Keratinocyte (primary cell): ENCODE results near the gene ARHGEF19. TPM values are rescaled to one million over a fixed set of nuclear protein-coding genes. Genes with fewer than 3 reads are reported as not detected.

Source experiments
- DNase-seq: peaks from one replicate; pipeline ENCODE4 v3.0.0-alpha.2; 2011; ENCODE audit warnings: low read depth, missing footprints, low spot score
- FAIRE-seq: peaks from 2 replicates; lab custom pipeline; 2011; peaks lifted over from hg19 to GRCh38; lab: Jason Lieb, UNC
- H2AFZ ChIP-seq: 2 replicates; pipeline ENCODE4 v1.6.0; 2012; ENCODE audit warnings: low read length, control low read depth, inconsistent platforms; ENCODE audit not compliant: control insufficient read depth
- H3K27ac ChIP-seq: 2 replicates; pipeline ENCODE4 v1.5.1; 2011; ENCODE audit warnings: low read length; ENCODE audit not compliant: control insufficient read depth, insufficient read depth
- H3K27me3 ChIP-seq: 3 replicates; pipeline ENCODE4 v1.6.0; 2011; ENCODE audit warnings: low read length; ENCODE audit not compliant: control insufficient read depth, insufficient read depth; ENCODE audit errors: extremely low read depth
- H3K36me3 ChIP-seq, 2 experiments: 2 replicates in 1 of 2; 3 replicates in 1 of 2; pipeline ENCODE4 v1.5.1; 2011; ENCODE audit warnings: low read length in 2 of 2, mild to moderate bottlenecking in 1 of 2; ENCODE audit not compliant: control insufficient read depth in 2 of 2, insufficient read depth in 2 of 2; ENCODE audit errors: extremely low read depth in 1 of 2
- H3K4me1 ChIP-seq: 3 replicates; pipeline ENCODE4 v1.5.1; 2011; ENCODE audit warnings: low read length; ENCODE audit not compliant: control insufficient read depth, insufficient read depth; ENCODE audit errors: extremely low read depth
- H3K4me2 ChIP-seq: 3 replicates; pipeline ENCODE4 v1.6.0; 2011; ENCODE audit warnings: low read depth, low read length; ENCODE audit not compliant: control insufficient read depth, insufficient read depth; ENCODE audit errors: extremely low read depth
- H3K4me3 ChIP-seq, 3 experiments: fragments of 200-600 bp in 1 of 3; sonication (generic) in 1 of 3; 2 replicates in 2 of 3; 3 replicates in 1 of 3; pipeline ENCODE4 v1.5.1; 2011 to 2016; ENCODE audit warnings: low read length in 3 of 3, mild to moderate bottlenecking in 3 of 3, control low read depth in 2 of 3, inconsistent platforms in 1 of 3, low read depth in 1 of 3, mixed read lengths in 1 of 3, mixed run types in 1 of 3, moderate library complexity in 1 of 3; ENCODE audit not compliant: control insufficient read depth in 2 of 3, insufficient read depth in 2 of 3; ENCODE audit errors: extremely low read depth in 1 of 3
- H3K79me2 ChIP-seq: 2 replicates; pipeline ENCODE4 v1.6.0; 2012; ENCODE audit warnings: low read length; ENCODE audit not compliant: control insufficient read depth, insufficient read depth
- H3K9ac ChIP-seq: 3 replicates; pipeline ENCODE4 v1.6.0; 2011; ENCODE audit warnings: low read length; ENCODE audit not compliant: control insufficient read depth, insufficient read depth; ENCODE audit errors: extremely low read depth
- H3K9me1 ChIP-seq: 3 replicates; pipeline ENCODE4 v1.6.0; 2011; ENCODE audit warnings: low read length; ENCODE audit not compliant: control insufficient read depth, insufficient read depth; ENCODE audit errors: extremely low read depth
- H3K9me3 ChIP-seq: 2 replicates; pipeline ENCODE4 v1.5.1; 2012; ENCODE audit warnings: low read depth, low read length; ENCODE audit not compliant: control insufficient read depth
- H4K20me1 ChIP-seq: 3 replicates; pipeline ENCODE4 v1.6.0; 2011; ENCODE audit warnings: low read length; ENCODE audit not compliant: control insufficient read depth, insufficient read depth; ENCODE audit errors: extremely low read depth
- CTCF ChIP-seq, 3 experiments: IDR thresholded peaks in 1 of 3; conservative IDR thresholded peaks in 1 of 3; optimal IDR thresholded peaks in 1 of 3; 2 replicates in 2 of 3; 3 replicates in 1 of 3; pipeline versions ENCODE3 to v1.5.1; 2011; ENCODE audit warnings: low read length in 3 of 3, mild to moderate bottlenecking in 3 of 3, moderate library complexity in 2 of 3, control low read depth in 1 of 3, inconsistent platforms in 1 of 3; ENCODE audit not compliant: insufficient read depth in 2 of 3; ENCODE audit errors: extremely low read depth in 1 of 3
- EZH2 ChIP-seq: IDR thresholded peaks from one replicate; pipeline ENCODE4 v1.6.1; 2012; ENCODE audit warnings: inconsistent platforms, mild to moderate bottlenecking, low read length, moderate library complexity
- dilution Hi-C: fragments of 300-500 bp; cut with MboI; formaldehyde crosslinking; loops from one replicate; pipeline ENCODE4 v1.7.0; 2020; ENCODE audit warnings: low sequenced_read_pairs; ENCODE audit not compliant: extremely low pct_ligation_motif_present
- polyA plus RNA-seq, 5 experiments: library from polyadenylated mRNA; depleted of rRNA in 3 of 5; stranded (reverse) in 3 of 5; stranded (forward) in 1 of 5; unstranded in 1 of 5; fragments of >200 nt; gene quantifications; 1 replicate in 1 of 5; 2 replicates in 3 of 5; 3 replicates in 1 of 5; pipeline versions ENCODE4 v1.2.1 to v1.2.3, GENCODE V29; 2011 to 2012; ENCODE audit warnings: missing spikeins in 2 of 5, low read depth in 1 of 5, low replicate concordance in 1 of 5

ARHGEF19 gene
- polyA plus RNA-seq, 1 donor (not counting 4 experiments of a cell fraction or from before 2014, with no cell fraction given), result 5.0 TPM

GRCh38 chr1:16203550-16203949 is 8.9 kb downstream of the ARHGEF19 start:
- H3K36me3 ChIP-seq, result peaks cover 3 to 7% of the 10 kb centered on the region in 2 experiments
- dilution Hi-C loops, result no loop called here
- DNase-seq, result no peak
- FAIRE-seq, result no peak
- H3K9ac ChIP-seq, result no peak overlapping the region
- no peak overlapping the region for H2AFZ ChIP-seq
- H3K4me1 ChIP-seq, result peaks cover 16% of the 10 kb centered on the region
- H3K4me3 ChIP-seq, result no peak overlapping the region
- no peak overlapping the region for H3K4me2 ChIP-seq
- H3K27me3 ChIP-seq, result no peaks in the 10 kb centered on the region
- TF ChIP-seq EZH2, result no peak
- no peak for TF ChIP-seq CTCF (optimal IDR thresholded peaks at IDR 0.05 in 1 of 3, IDR thresholded peaks at IDR 0.05 in 1 of 3, conservative IDR thresholded peaks at IDR 0.05 in 1 of 3; ENCODE audit: extremely low read depth in 1 of 3, insufficient read depth in 2 of 3, low read length in 3 of 3)
- no peaks in the 10 kb centered on the region for H3K79me2 ChIP-seq
- no peak overlapping the region for H3K27ac ChIP-seq
- no peaks in the 10 kb centered on the region for H3K9me3 ChIP-seq
- H4K20me1 ChIP-seq, result no peaks in the 10 kb centered on the region
- H3K9me1 ChIP-seq, result no peaks in the 10 kb centered on the region

DNA sequence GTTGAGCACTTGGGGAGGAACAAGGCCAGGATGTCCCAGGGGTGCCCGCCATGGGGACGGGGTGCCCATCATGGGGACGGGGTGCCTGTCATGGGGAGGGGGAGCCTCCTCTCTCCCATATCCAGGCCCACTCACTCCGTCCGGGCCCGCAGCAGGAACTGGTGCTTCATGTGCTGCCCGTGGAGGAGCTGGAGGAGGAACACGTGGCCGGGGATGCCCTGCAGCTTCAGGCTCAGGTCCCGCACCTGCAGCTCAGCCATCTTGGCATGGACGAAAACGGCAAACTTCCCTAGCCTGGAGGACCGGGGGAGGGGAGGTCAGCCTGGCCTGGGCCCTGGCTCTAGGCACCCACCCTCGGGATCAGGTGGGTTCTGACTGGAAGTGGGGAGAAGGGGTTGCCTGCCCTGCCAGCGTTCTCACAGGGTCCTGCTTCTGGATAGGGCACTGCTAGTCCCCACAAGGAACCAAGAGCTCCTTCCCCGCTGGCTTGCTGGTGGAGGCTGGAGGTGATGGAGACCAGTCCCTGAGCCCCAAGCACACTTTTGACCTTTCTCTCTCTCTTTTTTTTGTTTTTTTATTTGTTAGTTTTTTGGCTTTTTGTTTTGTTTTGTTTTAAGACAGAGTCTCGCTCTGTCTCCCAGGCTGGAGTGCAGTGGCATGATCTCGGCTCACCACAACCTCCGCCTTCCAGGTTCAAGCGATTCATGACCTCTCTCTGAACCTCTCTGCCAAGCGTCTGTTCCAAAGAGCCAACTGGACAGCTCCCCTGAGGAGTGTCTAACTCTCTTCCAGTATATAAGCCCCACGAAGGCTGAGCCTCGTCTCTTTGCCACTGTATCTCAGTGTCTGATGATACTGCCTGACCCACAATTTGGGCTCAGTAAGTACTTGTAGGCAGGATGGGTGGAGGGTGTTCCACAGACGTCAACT is 9.9 kb downstream of the ARHGEF19 start:
- Histone ChIP-seq H2AFZ (no peak overlapping the region), H3K9ac (no peak overlapping the region), H3K36me3 (peaks cover 3 to 7% of the 10 kb centered on the region in 2 experiments), H3K4me1 (peaks cover 6% of the 10 kb centered on the region), H3K9me1 (no peaks in the 10 kb centered on the region), H3K27ac (no peak overlapping the region), H3K4me3 (no peak overlapping the region), H3K79me2 (no peaks in the 10 kb centered on the region), H4K20me1 (no peaks in the 10 kb centered on the region), H3K4me2 (no peak overlapping the region), H3K27me3 (no peaks in the 10 kb centered on the region), H3K9me3 (no peaks in the 10 kb centered on the region)
- dilution Hi-C loops, result no loop called here
- TF ChIP-seq CTCF (optimal IDR thresholded peaks at IDR 0.05 in 1 of 3, IDR thresholded peaks at IDR 0.05 in 1 of 3, conservative IDR thresholded peaks at IDR 0.05 in 1 of 3; ENCODE audit: extremely low read depth in 1 of 3, insufficient read depth in 2 of 3, low read length in 3 of 3) (no peak), EZH2 (no peak)
- no peak for FAIRE-seq
- no peak for DNase-seq
